COLO668 (cell line): ENCODE results near the gene CTDP1.

Experiments used
- DNase-seq: peaks from one replicate; lab custom pipeline; 2025; ENCODE audit not compliant: unreplicated experiment; lab: John Stamatoyannopoulos, UW

The CTDP1 gene

DNA sequence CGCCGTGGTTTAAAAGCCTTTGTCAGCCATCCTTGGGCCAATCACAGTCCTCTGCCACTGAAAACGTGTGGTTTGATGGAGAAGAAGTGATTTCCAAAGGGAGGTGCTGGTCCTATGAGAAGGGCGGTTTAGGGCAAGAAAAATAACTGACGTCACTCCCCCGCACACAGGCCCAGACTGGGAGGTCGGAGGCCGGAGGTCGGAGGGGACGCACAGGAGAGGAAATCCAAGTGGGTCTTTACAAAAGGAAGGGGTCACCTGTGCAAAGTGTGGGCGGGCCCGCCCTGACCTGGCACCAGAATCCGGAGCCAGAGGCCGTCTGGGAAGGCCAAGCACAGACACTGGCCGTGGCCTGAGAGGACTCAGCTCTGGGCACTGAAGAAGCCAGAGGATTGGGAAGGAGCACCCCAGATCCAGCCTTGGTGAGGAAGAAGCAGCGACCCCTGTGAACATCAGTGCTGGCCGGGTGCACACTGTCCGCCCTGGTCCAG lies 100.1 kb downstream of the CTDP1 start:
- DNase-seq, result no peak

DNA sequence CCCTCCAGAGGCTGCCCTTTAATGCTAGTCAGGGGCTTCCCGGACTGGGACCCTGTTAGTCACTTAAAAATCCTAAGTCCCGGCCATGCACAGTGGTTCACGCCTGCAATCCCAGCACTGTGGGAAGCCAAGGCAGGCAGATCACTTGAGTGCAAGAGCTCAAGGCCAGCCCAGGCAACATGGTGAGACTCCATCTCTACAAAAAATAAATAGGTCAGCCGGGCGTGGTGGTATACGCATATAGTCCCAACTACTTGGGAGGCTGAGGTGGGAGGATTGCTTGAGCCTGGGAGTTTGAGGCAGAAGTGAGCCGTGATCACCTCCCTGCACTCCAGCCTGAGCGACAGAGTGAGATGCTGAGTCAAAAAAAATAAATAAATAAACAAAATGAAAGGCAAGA lies 100.9 kb downstream of the CTDP1 start:
- DNase-seq, result no peak

DNA sequence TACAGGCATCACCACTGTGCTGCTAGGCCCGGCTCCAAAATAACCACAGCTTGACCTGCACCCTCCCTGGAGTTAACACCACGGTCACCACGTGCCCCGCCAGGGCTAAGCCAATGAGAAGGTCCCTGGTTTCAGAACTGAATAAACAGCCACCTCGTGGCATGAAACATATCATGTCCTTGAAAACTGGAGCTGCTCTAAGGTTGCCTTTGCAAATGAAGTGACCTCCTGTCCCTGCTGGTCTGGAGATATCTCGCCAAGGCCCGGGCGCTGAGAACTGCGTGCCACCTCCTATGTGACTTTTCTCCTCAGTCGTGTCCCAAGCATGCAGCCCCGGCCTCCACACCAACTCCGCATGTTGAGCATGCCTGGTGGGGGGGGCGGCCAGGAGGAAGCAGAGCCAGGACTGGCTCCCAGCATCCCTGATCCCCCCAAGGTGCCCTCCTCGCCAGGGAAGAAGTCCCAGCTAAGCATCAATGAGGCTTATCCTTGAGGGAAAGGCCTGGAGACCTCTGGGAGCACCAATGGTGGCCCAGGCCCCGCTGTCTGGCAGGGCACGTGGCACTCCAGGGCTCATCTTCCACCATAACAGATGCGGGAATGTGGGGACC lies 101.8 kb downstream of the CTDP1 start:
- DNase-seq, result no peak

DNA sequence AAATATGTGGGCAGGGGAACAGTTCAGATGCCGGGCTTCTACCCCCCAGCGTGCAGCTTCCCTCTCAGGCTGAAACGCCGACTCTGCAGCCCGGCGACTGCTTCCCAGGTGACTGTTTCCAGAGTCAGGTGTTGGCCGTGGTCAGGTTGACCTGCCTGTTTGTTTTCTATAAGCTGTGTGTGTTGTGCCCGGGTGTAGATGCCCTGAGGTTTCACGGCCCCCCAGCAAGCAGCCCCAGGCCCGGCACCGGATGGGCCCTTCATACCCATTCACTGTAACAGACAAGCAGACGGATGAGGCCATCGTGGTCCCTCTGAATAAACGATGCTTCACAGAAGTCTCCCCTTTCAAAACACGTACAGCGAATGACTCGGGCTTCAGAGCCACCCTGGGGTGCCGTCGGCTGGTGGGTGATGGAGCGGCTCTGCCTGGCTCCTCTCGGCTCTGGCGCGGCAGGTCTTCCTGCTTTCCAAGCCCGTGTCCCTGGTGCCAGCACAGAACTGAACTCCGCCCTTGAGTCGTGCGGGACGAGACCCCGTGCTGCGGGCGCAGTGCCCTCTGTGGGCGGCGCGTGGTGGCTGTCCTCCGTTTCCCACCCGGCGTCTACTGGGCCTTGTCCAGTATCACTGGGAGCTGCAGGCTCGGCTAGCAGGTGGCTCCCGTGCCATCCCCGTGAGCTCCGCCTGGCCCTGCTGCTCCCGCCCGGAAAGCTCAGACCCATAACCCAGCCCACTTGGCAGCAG lies 103.1 kb downstream of the CTDP1 start:
- DNase-seq, result peak; percentile 60

DNA sequence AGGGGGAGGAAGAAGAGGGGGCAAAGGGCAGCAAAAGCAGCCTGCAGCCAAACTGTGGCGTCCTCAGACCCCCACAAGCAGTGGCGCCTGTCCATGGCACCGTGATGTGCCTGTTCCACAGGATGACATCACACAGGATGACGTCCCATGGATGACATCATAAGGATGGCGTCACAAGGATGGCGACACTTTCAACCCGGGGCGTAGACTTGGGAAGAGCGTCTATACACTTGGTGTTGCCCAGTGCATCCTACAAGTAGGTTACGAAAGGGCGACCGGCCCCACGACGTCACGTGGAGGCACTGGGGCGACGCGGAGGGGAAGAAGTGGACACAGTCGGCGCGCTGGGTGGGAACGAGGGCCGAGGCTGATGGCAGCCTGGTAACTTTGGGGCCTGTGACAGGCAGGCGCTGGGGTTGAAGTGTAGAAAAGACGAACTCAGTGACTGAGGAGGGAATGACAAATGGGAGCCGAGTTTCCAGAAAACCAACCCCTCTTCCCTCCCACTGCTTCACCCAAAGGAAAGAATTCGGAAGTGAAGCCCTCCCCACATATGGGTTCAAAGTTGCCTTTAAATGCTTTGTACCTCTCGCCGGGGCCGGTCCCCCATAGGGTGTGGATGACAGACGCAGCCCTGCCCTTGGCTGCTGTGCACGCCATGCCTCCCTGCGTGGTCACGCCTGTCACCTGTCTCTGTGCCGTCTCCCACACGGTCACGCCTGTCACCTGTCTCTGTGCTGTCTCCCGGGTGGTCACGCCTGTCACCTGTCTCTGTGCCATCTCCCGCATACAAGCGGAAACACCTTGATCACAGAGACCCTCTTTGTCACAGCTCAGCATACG lies 104.7 kb downstream of the CTDP1 start:
- DNase-seq, result peak; percentile 47

DNA sequence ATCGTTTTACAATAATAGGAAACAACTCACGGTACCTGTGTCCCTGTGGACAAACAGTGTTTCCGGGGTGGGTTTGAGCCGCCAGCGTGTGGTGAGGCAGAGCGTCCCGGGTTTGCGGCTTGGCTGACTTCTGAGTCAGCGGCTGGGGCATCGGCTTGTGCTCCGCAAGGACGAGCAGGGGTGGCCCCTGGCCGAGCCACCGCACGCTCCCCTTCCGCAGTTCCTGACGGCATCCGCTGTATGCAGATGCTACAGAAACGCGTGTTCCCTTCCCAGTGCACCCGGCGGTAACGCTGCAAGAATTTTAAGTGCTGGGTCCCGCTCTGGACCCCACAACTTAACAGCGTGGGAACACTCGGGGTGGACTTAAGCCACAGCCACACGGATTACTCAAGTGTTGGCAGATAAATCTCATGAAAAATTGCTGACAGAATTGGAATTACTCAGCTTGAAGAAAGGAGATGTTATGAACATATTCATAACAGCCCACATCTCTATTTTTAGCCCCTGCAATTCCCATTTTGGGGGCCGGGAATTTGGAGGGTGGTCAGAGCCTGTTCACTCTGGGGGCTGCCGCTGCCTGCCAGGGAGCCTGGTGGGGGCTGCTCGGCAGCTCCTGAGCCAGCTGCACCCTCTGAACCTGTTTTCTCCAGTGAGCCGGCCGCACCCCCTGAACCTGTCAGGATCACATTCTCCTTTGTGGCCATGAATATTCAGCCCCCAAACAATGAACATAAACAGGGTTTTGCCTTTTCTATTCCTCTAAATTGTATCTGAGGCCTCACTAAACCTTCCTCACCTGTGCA lies 105.6 kb downstream of the CTDP1 start:
- DNase-seq, result peak; percentile 58

DNA sequence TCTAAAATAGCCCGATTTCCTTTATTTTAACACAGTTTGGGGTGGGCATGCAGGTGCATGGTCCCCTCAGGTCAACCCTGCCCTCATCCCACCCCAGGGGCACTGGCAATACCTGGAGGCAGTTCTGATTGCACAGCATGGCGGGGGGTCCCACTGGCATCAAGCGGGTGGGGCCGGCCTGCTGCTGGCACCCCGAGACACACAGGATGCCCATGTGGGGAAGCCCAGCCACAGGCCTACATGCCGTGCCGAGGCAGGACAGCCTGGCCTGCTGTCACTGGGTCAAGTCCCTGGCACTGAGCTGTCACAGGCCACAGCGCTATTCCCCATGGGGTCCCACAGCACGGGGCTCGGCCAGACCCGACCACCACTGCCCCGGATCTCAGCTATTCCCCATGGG lies 106.2 kb downstream of the CTDP1 start:
- no peak for DNase-seq

DNA sequence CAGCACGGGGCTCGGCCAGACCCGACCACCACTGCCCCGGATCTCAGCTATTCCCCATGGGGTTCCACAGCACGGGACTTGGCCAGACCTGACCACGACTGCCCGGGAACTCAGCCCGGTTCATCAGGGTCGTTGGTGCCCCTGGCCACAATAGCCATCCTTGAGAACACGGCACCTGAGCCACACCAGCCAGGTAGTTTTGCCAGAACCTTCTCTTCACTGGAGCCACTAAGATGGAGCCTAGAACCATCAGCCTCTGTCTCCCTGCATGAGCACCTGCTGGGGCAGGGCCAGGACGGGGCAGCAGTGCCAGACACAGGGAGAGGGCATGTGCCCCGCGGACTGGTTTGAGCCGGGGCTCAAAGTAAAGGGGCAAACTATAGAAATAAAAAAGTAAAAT lies 106.7 kb downstream of the CTDP1 start:
- no peak for DNase-seq

DNA sequence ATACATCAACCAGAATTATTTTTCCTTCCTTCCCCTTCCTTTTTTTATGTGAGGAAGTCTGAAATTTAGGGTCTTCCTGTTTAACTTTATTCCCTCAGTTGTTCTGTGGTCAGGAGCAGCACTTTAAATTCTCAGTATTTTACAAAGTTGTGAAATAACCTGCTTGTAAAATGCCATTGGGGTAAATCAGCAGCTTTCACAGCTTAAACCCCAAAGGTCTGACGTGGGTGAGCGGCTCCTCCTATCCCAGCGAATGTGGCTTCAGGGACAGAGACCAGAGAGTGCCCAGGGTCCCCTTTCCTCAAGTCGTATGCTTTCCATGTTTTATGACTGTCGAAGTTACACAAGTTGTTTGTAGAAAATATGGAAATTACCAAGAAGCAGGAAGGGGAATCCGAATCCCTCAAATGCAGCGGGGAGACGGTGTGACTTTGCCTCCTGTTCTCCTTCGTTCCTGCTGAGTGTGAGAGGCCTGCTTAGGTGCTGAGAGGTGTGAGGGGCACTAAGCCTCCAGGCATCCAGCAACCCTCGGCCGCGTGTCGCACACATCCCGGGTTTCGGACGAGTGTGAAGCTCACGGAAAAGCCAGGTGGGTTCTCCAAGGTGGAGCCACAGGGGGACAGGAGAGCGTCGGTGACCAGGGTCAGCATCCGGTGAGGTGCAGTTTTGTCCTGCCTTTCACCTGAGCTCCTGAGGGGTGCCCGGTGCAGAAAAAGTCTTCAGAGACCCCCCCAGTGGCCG lies 107.4 kb downstream of the CTDP1 start:
- DNase-seq, result no peak

DNA sequence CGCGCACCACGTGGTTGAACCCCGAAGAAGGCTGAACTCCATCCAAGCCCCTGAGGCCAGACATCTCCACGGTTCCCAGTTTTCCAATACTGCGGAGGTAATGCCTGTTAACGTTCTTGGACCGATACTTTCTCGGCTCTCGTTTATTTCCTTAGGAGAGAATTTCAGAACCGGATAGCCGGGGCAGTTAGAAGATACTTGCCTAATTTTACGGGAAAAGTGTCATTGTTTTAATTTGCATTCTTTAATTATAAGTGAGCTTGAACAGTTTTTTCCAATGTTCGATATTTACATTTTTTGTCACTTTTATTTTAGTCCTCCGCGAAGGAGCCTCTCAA lies 107.9 kb downstream of the CTDP1 start:
- no peak for DNase-seq

DNA sequence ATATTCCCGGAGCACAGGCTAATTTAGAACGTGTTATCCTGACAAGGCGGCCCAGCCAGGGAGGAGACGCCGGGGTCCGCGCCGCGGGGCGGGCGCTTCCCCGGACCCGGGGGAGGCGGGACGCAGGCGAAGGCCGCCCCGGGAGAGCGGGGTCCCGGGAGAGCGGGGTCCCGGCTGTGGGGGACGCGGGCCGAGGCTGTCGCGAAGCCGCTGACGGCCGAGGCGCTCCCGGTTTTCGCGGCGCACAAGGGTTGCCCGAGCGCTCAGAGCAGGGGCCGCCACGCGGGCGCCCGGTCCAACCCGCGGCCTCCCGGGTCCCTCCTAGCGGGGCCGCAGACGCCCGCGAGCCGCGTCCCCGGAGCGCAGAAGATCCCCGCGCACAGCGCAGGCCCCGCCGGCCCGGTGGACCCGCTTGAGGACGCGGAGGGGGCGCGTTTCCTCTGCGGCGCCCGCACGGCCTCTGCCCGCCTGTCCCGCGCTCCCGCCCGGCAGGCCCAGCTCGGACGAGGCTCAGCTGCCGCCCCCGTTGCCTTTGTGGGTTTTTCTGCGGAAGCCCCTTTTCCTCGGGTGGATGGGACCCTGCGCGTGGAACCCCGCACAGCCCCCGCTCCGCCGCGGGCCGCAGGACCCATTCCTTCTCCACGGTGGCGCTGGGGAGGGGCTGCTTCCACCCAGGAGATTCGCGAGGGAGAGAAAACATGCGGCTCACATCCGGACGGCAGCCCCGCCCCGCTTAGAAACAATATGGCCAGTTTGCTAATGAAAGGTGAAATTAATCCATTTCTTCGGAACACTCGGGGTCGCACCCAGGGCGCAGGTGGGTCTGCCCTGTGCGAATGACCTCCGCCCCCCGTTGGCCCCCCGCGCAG lies 108.5 kb downstream of the CTDP1 start:
- no peak for DNase-seq

DNA sequence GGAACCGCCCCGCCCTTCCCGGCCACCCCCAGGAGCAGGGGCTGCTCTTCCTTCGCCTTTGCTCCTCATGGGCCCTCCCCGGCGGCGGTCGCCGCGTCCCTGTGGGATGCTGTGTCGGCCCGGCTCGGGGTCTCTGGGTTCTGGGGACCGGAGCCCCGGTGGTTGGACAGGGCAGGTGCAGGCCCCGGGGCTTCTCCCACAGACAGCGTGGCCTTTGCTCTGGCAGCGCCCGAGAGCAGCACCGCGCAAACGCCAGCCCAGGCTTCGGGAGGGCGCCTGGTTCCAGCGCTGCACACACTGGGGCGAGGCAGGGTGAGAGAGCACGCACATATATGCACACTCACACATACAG lies 109.1 kb downstream of the CTDP1 start:
- no peak for DNase-seq

DNA sequence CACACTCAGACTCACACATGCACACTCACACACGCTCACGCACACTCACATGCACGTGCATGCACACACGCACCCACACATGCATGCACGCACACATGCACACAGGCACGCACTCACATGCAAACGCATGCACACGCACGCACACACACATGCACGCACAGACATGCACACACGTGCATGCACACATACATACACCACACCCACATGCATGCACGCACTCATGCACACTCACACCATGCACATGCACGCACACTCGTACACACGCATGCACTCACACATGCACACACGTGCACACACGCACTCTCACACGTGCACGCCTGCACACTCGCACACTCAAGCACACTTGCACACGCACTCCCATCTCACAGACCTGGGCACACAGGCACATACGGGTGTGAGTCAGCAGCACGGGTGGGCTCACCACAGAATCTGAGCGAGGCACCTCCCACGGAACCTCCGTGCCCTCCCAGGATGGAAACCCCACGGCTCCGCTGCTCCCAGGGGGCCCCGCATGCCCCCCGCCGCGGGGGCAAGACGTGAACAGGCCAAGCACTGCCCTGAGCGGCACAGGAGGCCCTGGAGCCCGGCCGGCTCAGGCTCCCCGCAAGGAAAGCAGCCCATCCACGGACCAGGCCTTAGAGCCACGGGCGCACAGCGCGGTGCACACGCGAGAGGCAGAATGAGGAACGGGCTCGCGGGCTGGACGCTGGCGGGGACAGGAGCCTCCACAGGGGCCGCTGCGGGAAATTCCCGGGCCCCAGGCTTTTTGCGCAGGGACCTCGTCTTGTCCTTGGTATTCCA lies 109.7 kb downstream of the CTDP1 start:
- DNase-seq, result no peak

DNA sequence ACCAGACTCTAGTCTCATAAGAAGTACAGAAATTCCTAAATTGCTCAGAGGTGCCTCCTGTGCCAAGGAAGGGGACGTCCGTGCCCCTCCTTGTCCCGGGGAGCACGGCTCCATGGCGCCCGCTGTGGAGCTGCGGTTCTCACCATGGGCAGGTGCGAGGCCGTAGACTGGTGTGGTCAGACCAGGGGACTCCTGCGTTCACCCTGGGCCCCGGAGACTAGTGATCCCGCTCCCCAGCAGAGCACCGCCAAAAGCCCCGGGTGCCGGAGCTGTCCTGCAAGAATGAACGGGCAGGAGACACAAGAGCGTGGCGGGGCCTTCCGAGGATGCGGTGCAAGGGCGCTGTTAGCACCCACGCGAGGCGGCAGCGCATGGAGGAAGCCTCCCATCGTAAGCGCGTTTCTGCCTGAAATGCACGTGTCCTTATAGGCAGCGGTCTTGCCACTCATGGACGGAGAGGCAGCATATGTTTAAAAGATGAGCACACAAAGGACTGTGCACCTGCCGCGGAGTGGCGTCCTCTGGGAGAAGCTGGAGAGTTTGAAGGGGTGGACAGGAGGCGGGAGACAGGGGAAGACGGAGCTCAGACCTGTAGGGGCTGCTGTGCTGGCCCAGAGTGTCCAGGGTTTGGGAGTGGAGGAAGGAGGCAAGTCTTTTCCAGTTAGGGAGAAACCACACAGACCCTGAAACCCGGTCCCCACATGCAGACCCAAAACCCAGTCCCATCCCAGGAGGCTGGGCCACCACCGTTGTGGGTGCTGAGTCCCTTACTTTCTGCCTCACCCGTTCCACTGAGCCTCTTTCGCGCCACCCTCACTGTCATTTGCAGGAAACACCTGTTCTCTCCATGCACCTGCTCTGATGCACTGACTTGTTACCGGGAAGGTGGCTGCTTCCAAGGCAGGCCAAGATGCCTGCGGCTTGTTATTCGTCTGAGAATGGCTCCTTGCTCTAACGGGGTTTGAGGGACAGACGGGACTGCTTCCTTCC lies 110.6 kb downstream of the CTDP1 start:
- DNase-seq, result peak; percentile 79

DNA sequence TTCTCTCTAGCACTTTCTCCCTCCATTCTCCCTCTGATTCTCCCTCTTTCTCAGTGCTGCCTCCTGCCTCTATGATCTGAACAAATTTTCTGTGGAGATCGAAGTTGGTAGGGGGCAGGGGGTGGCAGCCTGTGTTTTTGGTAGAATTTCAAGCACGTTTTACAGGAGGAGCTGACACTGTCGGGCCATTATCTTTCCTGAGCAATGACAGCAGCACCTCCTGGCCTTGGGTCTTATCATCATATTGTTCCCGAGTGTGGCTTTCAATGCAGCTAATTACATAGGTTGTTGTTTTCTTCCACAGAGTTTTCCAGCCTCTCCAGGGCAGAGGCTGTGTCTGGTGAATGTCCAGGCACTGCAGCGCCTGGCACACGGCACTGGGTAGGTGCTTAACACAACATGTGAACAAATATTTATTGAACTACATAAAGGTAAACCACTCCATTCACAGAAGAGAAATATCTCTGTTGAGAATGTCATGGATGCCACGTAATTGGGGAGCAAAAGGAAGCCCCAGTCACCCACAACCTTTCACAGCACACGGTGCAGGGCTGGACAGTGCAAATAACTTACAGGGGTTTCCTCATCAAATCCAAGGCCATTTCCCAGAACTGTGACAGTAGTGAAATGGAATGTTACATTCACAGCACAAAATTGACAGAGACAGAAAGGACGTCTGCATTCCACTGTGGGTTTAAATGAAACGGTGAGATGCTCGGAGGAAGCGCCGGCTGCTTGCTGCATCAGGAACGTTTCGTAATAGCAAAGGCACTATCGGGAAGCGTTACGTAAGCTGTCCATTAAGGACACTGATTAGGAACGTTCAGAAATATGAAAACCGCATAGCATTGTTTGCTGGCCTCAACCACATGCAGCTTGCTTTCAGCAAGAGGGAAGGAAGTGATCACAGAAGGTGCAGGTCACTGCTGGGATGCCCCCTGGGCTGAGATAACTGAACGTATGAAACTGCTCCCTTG lies 111.7 kb downstream of the CTDP1 start:
- peak; percentile 44 for DNase-seq
